ENCODE data around the gene ARHGEF35.
"Not testable (repeated sequence)": the region's sequence is repeated elsewhere in the genome, so short reads cannot be mapped to it uniquely, and the experiment has no call there.

DNA sequence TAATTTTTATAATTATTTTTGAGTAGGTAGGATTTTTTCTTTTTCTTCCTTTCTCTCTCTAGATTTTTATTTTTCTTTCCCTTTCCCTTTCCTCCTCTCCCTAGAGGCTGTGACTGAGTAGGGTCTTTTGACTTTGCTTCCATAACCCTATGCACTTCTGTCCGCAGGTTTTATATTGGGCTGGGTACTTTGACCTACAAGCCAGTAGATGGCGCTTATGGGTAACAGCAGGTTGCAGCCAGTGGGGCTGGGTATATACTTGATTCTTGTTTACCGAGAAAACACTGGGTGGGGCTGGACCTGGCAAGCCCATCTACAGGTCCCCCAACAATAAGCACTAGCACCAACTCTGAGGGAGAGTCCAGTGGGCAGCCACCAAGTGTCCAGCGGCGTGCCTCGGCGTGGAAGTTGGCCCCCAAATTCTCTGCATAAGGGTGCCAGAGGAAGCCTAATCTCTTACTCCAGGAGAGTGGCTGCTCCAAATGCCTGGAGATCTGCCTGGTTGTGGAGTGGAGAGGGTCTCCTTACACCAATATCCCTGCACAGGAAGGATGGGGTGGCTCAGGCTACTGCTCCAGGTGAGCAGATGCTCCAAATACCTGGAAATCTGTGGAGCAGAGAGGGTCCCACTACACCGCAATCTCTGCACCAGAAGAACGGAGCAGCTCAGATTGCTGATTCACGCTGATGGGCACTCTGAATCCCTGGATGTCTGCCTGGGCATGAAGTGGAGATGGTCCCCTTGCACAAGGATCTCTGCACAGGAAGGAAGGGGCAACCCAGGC lies 17.1 kb downstream of the ARHGEF35 start:
- TF ChIP-seq, protein P1, sequence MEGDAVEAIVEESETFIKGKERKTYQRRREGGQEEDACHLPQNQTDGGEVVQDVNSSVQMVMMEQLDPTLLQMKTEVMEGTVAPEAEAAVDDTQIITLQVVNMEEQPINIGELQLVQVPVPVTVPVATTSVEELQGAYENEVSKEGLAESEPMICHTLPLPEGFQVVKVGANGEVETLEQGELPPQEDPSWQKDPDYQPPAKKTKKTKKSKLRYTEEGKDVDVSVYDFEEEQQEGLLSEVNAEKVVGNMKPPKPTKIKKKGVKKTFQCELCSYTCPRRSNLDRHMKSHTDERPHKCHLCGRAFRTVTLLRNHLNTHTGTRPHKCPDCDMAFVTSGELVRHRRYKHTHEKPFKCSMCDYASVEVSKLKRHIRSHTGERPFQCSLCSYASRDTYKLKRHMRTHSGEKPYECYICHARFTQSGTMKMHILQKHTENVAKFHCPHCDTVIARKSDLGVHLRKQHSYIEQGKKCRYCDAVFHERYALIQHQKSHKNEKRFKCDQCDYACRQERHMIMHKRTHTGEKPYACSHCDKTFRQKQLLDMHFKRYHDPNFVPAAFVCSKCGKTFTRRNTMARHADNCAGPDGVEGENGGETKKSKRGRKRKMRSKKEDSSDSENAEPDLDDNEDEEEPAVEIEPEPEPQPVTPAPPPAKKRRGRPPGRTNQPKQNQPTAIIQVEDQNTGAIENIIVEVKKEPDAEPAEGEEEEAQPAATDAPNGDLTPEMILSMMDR (conservative IDR thresholded peaks at IDR 0.05) = peak; percentile 67
- not testable (repeated sequence) for TF ChIP-seq EZH2 (IDR thresholded peaks at IDR 0.05; ENCODE audit: low read depth)

Data from PC-9 (cell line).